PC-3 (cell line): ENCODE data around the gene SLC7A5. TPM values are rescaled to one million over a fixed set of nuclear protein-coding genes. Genes with fewer than 3 reads are reported as not detected.
A peak's percentile ranks its signal among the peaks of the same experiment; 100 is the strongest.
"Not testable (repeated sequence)": the region's sequence is repeated elsewhere in the genome, so short reads cannot be mapped to it uniquely, and the experiment has no call there.

Experiments
- ATAC-seq: fragments of 200-7000 bp; cut with Tn5 transposase; 2 replicates; pipeline ENCODE4 v1.9.1; 2020; ENCODE audit warnings: mild to moderate bottlenecking, moderate library complexity
- Bru-seq: library from RNA; stranded (reverse); fragments of 400-500 nt; gene quantifications from one replicate; lab custom pipeline; 2021; lab: Mats Ljungman, UMichigan
- BruChase-seq, 2 experiments: library from RNA; stranded (reverse); fragments of 400-500 nt; gene quantifications; one replicate each; lab custom pipeline; 2021; lab: Mats Ljungman, UMichigan
- BruUV-seq: library from RNA; stranded (reverse); fragments of 400-500 nt; replicated peaks from 2 replicates; lab custom pipeline; 2021; lab: Mats Ljungman, UMichigan
- CTCF ChIA-PET: fragments of 300-600 bp; sonication (Branson Sonifier 250); formaldehyde crosslinking; loops from one replicate; lab custom pipeline; 2022; ENCODE audit warnings: antibody characterized with exemption; lab: Charles Lee
- POLR2A ChIA-PET: fragments of 300-600 bp; sonication (Branson Sonifier 250); formaldehyde crosslinking; loops from one replicate; lab custom pipeline; 2022; ENCODE audit warnings: antibody characterized with exemption; ENCODE audit not compliant: unreplicated experiment; lab: Charles Lee
- DNase-seq: peaks from one replicate; pipeline ENCODE4 v3.0.0-alpha.2; 2015
- H2AFZ ChIP-seq: fragments of 300-600 bp; sonication (generic); 2 replicates; pipeline ENCODE4 v1.6.0; 2016; ENCODE audit warnings: antibody characterized with exemption, low read length
- H3F3A ChIP-seq: fragments of 300-600 bp; sonication (generic); one replicate; pipeline ENCODE4 v1.6.0; 2017; ENCODE audit warnings: antibody characterized with exemption, low read length, control low read depth, mild to moderate bottlenecking; ENCODE audit not compliant: unreplicated experiment
- H3K27ac ChIP-seq: fragments of 300-600 bp; sonication (generic); 2 replicates; pipeline ENCODE4 v1.5.1; 2016; ENCODE audit warnings: mild to moderate bottlenecking, low read length
- H3K27me3 ChIP-seq: fragments of 300-600 bp; sonication (generic); 2 replicates; pipeline ENCODE4 v1.6.1; 2016; ENCODE audit warnings: low read length, mixed read lengths
- H3K36me3 ChIP-seq: fragments of 300-600 bp; sonication (generic); 2 replicates; pipeline ENCODE4 v1.6.1; 2016; ENCODE audit warnings: low read depth, mixed run types, low read length, mixed read lengths
- H3K4me1 ChIP-seq: fragments of 300-600 bp; sonication (generic); 2 replicates; pipeline ENCODE4 v1.5.1; 2016; ENCODE audit warnings: low read length; ENCODE audit not compliant: insufficient read depth
- H3K4me2 ChIP-seq: fragments of 300-600 bp; sonication (generic); 2 replicates; pipeline ENCODE4 v1.6.0; 2016; ENCODE audit warnings: low read length
- H3K4me3 ChIP-seq: fragments of 300-600 bp; sonication (generic); 2 replicates; pipeline ENCODE4 v1.5.1; 2016; ENCODE audit warnings: mild to moderate bottlenecking, low read length, mixed read lengths
- H3K79me2 ChIP-seq: fragments of 300-600 bp; sonication (generic); 2 replicates; pipeline ENCODE4 v1.6.1; 2017; ENCODE audit warnings: low read length, mixed read lengths
- H3K9ac ChIP-seq: fragments of 300-600 bp; sonication (generic); 2 replicates; pipeline ENCODE4 v1.6.0; 2016; ENCODE audit warnings: mild to moderate bottlenecking, low read length
- H3K9me2 ChIP-seq: fragments of 300-600 bp; sonication (generic); replicated peaks from 2 replicates; pipeline ENCODE4 v1.6.1; 2016; ENCODE audit warnings: mixed run types, low read length, mixed read lengths
- H3K9me3 ChIP-seq: fragments of 300-600 bp; sonication (generic); 2 replicates; pipeline ENCODE4 v1.6.1; 2016; ENCODE audit warnings: low read length, mixed read lengths
- H4K20me1 ChIP-seq: fragments of 300-600 bp; sonication (generic); 2 replicates; pipeline ENCODE4 v1.6.1; 2016; ENCODE audit warnings: low read length, mixed read lengths
- EZH2 ChIP-seq: fragments of 300-600 bp; sonication (generic); IDR thresholded peaks from one replicate; pipeline ENCODE4 v1.6.1; 2017; ENCODE audit warnings: antibody characterized with exemption, mild to moderate bottlenecking, low read length; ENCODE audit not compliant: unreplicated experiment
- EZH2phosphoT487 ChIP-seq: fragments of 300-600 bp; sonication (generic); IDR thresholded peaks from 2 replicates; pipeline ENCODE4 v1.6.1; 2018; ENCODE audit warnings: mild to moderate bottlenecking, antibody characterized with exemption, low read length, borderline replicate concordance
- intact Hi-C: fragments of 100-400 bp; cut with micrococcal nuclease; formaldehyde crosslinking; loops from 2 replicates; pipeline ENCODE4 v1.9.0; 2023
- long read RNA-seq: library from polyadenylated mRNA; unstranded; transcript quantifications from one replicate; pipeline ENCODE4 v2.0.0, GENCODE V29; 2021; ENCODE audit not compliant: unreplicated experiment
- total RNA-seq: library from RNA; depleted of rRNA; stranded (reverse); fragments of >200 nt; gene quantifications from 2 replicates; pipeline ENCODE4 v1.2.3, GENCODE V29; 2014; rRNA removed
- TF ChIP-seq, protein P1 (sequence below): fragments of 300-600 bp; sonication (generic); conservative IDR thresholded peaks from 2 replicates; pipeline ENCODE4 v1.5.1; 2017; ENCODE audit warnings: antibody characterized with exemption, low read depth, mild to moderate bottlenecking, low read length

The SLC7A5 gene
- total RNA-seq (93.2 and 118 TPM in 2 replicates), Bru-seq, nascent RNA (percentile 84 among the genes with signal in this experiment), BruChase-seq, experiment 1, labeled RNA remaining after a 6-hour chase (percentile 92 among the genes with signal in this experiment), BruChase-seq, experiment 2, labeled RNA remaining after a 2-hour chase (percentile 90 among the genes with signal in this experiment)
- long read RNA-seq, full-length matches to known transcripts = 5 of 147 reads
- long read RNA-seq, partial matches to known transcripts = 4 of 147 reads
- long read RNA-seq, other reads (novel, unspliced or antisense) = 138 of 147 reads

- H3K9me2 ChIP-seq, H3K27me3 ChIP-seq, H2AFZ ChIP-seq, H3K36me3 ChIP-seq, intact Hi-C loops, BruUV-seq, H3F3A ChIP-seq, H3K9me3 ChIP-seq: not testable (repeated sequence)
- Histone ChIP-seq H3K27ac (peak within 1 kb of the TSS; percentile 86), H3K4me1 (peaks cover 18% of the 10 kb centered on the region; the same call in 1 of the 2 replicates), H3K4me2 (peak within 1 kb of the TSS; percentile 90), H3K9ac (peak within 1 kb of the TSS; percentile 83), H4K20me1 (peaks cover 24% of the 10 kb centered on the region; the same call in 1 of the 2 replicates), H3K79me2 (peaks cover 49% of the 10 kb centered on the region), H3K4me3 (peak within 1 kb of the TSS; percentile 83)
- ChIA-PET CTCF (interaction anchor here (4.9 kb wide), 1 partner anchor 90 kb away, joined by 42 read pairs; no protein-coding TSS in a partner anchor), POLR2A (interaction anchor here (0.6 kb wide), 4 partner anchors 56 to 1348 kb away, joined by 3 to 6 read pairs (median 3); partner anchors contain the start of gene ZNF778)
- ATAC-seq = peak; percentile 52
- peak; percentile 65 for DNase-seq
These were observed at the start of gene SLC7A5 for GRCh38 chr16:87869061-87869878. Gene SLC7A5, minus strand, starts transcription at chr16:87869507. Its CDS starts 85 bp downstream, at chr16:87869422.

DNA sequence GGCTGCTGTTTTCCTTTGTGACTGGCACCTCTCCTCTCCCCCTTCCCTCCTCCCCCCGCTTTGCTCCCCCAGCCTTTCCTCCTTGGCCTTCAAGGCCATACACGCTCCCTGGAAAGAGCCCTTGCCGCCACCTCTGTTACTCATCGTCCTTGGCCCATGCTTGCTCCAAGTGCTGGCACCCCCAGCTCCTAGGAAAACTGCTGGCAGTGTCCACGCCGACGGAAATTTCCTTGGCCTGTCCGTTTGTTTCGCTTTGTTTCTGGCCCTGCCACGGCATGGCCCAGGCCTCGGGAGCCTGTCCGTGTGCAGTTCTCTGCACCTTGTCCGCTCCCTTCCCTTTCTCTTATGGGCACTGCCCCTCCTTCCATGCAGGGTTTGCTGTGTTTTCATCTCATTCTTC, 49.0 kb upstream of the SLC7A5 start:
- no peak overlapping the region for H3K9ac ChIP-seq
- no peaks in the 10 kb centered on the region for H3K9me3 ChIP-seq
- no peaks in the 10 kb centered on the region for H4K20me1 ChIP-seq
- no TSS peak for BruUV-seq
- intact Hi-C loops = no loop called here
- no peak overlapping the region for H2AFZ ChIP-seq
- TF ChIP-seq EZH2phosphoT487 (no peak), EZH2 (no peak)
- TF ChIP-seq, protein P1, sequence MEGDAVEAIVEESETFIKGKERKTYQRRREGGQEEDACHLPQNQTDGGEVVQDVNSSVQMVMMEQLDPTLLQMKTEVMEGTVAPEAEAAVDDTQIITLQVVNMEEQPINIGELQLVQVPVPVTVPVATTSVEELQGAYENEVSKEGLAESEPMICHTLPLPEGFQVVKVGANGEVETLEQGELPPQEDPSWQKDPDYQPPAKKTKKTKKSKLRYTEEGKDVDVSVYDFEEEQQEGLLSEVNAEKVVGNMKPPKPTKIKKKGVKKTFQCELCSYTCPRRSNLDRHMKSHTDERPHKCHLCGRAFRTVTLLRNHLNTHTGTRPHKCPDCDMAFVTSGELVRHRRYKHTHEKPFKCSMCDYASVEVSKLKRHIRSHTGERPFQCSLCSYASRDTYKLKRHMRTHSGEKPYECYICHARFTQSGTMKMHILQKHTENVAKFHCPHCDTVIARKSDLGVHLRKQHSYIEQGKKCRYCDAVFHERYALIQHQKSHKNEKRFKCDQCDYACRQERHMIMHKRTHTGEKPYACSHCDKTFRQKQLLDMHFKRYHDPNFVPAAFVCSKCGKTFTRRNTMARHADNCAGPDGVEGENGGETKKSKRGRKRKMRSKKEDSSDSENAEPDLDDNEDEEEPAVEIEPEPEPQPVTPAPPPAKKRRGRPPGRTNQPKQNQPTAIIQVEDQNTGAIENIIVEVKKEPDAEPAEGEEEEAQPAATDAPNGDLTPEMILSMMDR = no peak
- H3F3A ChIP-seq = no peaks in the 10 kb centered on the region
- H3K4me1 ChIP-seq = no peaks in the 10 kb centered on the region
- no peak for DNase-seq
- H3K79me2 ChIP-seq = no peaks in the 10 kb centered on the region
- H3K4me3 ChIP-seq = no peak overlapping the region
- no peak for ATAC-seq
- POLR2A ChIA-PET = no interaction called here
- H3K4me2 ChIP-seq = no peak overlapping the region
- CTCF ChIA-PET = no interaction called here
- no peaks in the 10 kb centered on the region for H3K27me3 ChIP-seq
- H3K27ac ChIP-seq = no peak overlapping the region
- H3K9me2 ChIP-seq = no peaks in the 10 kb centered on the region
- H3K36me3 ChIP-seq = no peaks in the 10 kb centered on the region

DNA sequence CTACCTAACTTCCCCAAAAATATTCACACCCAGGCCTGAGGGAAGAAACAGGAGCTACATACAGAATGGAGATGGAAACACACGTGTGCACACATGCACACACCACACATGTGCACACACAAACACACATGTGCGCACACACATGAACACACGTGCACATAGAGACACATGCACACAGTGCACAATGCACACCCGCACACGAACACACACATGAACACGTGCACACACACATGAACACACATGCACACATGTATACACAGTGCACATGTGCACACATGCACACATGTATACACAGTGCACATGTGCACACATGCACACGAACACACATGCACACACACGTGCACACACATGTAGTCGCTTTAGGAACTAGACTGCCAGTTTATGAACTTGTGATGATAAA, 48.2 kb upstream of the SLC7A5 start:
- BruUV-seq = no TSS peak
- H3K9me2 ChIP-seq = no peaks in the 10 kb centered on the region
- DNase-seq (no peak), ATAC-seq (no peak)
- no peak overlapping the region for H3K27ac ChIP-seq
- H2AFZ ChIP-seq = no peak overlapping the region
- TF ChIP-seq EZH2phosphoT487 = no peak
- TF ChIP-seq EZH2 = no peak
- TF ChIP-seq, protein P1 = no peak
- H3K36me3 ChIP-seq = no peaks in the 10 kb centered on the region
- no peaks in the 10 kb centered on the region for H3K9me3 ChIP-seq
- H3K27me3 ChIP-seq = no peaks in the 10 kb centered on the region
- intact Hi-C loops = no loop called here
- no peak overlapping the region for H3K4me2 ChIP-seq
- POLR2A ChIA-PET = no interaction called here
- H3K4me3 ChIP-seq = no peak overlapping the region
- H3K9ac ChIP-seq = no peak overlapping the region
- no peaks in the 10 kb centered on the region for H3F3A ChIP-seq
- H3K4me1 ChIP-seq = no peaks in the 10 kb centered on the region
- CTCF ChIA-PET = no interaction called here
- no peaks in the 10 kb centered on the region for H4K20me1 ChIP-seq
- no peaks in the 10 kb centered on the region for H3K79me2 ChIP-seq
